ENCODE data around the gene LRP2BP.
"Not testable (repeated sequence)": the region's sequence is repeated elsewhere in the genome, so short reads cannot be mapped to it uniquely, and the experiment has no call there.

Gene LRP2BP

DNA sequence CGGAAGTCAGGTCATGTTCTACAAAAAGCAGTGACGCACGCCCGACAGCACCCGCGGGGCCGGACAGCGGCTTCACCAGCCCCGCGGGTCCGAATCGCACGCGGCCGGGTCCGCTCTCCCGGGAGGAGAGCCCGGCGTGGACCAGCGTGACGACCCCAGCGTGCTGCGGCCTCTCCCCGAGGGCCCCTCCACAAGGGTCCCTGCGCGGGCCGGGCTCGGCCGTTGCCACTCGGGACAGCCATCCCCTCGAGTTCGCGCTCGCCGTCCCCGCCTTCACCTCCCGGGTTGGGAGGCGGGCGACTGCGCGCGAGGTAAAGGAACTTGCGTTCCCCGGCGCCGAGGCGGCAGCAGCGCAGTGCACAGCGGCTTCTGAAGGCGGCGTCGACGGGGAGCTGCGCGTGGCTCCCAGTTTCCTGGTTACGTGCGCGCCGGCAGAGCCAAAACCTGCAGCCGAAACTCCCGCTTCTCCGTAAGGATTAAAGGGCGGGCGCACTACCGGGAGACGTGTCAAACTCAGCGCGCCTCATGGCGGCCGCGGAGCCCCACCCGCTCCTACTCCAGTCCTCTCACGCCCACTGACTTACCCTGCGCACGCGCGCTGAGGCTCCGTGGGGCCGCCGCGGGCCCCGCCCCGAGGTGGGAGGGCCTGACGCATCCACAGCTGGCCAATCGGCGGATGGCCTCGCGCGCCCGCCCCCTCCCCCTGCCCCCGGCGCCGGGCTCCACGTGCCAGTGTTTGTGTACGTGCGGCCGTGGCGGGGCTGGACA is 416 bp upstream of the LRP2BP start:
- DNase-seq (ENCODE audit: low read depth), result peak; percentile 92

- DNase-seq (ENCODE audit: low read depth), result no peak
Observed at GRCh38 chr4:185394568-185395237, 1.0 kb downstream of the LRP2BP start.

DNA sequence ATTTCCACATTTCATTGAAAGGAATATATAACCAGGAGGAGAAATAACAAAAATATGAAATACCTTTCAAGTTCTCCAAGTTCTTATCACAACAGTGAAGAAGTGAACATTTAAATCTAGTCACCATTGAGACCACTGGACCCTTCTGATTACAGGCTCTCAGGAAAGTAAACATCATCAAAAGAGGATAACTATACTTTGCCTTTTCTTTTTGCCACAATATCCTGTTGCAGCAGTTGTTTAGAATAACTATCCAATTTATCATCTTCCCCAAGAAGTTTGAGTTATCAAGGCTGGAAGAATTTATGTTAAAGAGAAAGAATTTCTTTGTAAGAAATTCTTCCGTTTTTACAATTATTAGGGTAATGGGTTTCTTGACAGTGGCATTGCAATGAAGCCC is 3.6 kb downstream of the LRP2BP start:
- no peak for DNase-seq (ENCODE audit: low read depth)

GRCh38 chr4:185390941-185391340 is 4.8 kb downstream of the LRP2BP start:
- DNase-seq (ENCODE audit: low read depth), result no peak

DNA sequence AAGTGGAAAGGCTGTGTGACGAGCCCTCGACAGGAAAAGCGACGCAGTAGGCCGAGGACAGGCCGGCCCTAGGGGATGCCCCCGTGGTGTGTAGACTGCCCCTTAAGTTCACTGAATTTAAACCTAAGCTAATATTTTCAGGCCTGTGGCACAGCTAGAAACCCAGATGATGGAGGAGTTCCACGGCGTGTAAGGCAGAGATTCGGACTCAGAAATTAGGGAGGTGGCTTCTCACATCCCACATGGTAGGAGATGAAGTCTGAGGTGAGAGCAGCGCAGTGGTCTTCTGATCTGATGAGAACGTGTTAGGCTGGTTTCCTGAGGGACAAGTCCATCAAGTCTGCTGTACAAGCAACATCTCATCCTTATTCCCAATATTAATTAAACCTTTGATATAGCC is 7.8 kb downstream of the LRP2BP start:
- DNase-seq (ENCODE audit: low read depth), result no peak

GRCh38 chr4:185384930-185385331 is 10.8 kb downstream of the LRP2BP start:
- DNase-seq (ENCODE audit: low read depth), result no peak

DNA sequence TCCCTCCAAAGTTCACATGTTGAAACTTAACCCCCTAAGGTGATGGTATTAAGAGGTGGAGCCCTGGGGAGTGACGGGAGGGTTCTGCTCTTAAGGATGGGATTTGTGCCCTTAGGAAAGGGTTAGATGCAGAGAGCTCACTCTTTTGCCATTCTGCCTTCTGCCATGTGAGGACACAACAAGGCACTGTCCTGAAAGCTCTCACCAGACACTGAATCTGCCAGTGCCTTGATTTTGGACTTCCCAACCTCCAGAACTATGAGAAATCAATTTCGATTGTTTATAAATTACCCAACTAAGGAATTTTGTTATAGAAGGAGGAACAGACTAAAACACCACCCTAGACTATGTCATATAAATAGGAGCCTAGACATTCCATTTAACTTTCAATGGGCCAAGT is 11.7 kb downstream of the LRP2BP start:
- no peak for DNase-seq (ENCODE audit: low read depth)

DNA sequence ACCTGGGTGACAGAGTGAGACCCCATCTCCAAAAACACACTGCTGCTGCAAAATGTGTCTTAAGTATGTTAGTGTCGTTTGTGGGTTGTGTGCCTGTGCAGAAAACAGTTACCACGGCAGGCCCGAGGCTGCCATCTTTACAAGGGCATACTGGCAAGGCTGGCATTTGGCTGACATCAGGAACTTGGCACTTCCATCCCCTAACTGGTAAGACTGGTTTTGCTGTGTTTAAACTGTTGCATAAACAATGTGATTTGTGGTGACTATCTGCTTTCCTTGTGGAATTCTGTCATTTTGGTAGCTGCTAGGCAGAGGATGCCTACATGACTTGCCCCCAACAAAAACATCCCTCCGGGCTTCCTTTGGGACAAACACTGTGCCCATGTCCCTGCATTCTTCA is 12.3 kb downstream of the LRP2BP start:
- no peak for DNase-seq (ENCODE audit: low read depth)

DNA sequence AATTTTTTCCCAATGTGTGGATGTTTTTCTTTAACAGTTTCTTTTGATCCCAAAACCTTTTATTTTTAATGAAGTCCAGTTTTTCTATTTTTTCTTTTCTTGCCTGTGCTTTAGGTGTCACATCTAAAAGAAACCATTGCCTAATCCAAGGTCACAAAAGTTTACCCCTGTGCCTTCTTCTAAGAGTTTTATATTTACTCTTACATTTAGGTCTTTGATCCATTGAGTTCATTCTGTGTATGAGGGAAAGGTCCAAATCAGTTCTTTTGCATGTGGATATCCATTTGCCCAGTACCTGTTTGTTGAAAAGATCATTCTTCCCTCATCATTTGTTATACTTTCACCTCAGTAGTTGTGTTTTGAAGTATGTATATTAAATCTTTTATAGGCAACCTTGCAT is 13.0 kb downstream of the LRP2BP start:
- no peak for DNase-seq (ENCODE audit: low read depth)

GRCh38 chr4:185381288-185382196 is 14.2 kb downstream of the LRP2BP start:
- no peak for DNase-seq (ENCODE audit: low read depth)

DNA sequence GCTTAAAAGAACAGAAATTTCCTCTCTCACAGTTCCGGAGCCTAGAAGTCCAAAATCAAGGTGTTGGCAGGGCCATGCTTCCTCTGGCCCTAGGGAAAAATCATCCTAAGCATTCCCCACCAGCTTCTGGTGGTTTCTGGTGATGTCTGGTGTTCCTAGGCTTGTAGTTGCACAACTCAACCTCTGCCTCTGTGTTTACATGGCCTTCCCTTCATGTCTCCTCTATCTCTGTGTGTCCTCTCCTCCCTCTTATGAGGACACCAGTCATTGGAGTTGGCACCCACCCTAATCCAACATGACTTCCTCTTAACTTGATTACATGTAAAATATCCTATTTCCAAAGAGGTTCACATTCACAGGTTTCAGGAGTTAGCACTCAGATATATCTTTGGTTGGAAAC is 15.4 kb downstream of the LRP2BP start:
- DNase-seq (ENCODE audit: low read depth), result no peak

- DNase-seq (ENCODE audit: low read depth), result no peak
Observed at GRCh38 chr4:185379326-185380295, 16.1 kb downstream of the LRP2BP start.

GRCh38 chr4:185378264-185378663 is 17.5 kb downstream of the LRP2BP start:
- DNase-seq (ENCODE audit: low read depth), result no peak

DNA sequence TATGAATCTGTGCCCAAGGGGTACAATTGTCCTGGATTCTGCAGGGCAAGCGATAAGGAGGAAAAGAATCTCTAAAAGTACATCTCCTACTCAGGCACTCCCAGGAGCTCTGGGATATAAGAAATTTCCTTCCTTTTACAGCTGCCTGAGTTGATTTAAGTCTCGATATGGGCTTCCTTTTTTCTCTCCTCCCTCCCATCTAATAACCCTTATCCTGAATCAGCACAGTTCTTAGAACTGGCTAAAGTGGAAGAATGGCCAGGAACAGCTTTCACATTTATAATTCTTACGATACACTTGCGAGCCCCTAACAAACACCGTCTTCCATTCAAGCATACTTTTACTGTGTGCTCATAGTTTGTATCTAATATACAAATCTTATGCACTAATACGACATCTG is 21.2 kb downstream of the LRP2BP start:
- no peak for DNase-seq (ENCODE audit: low read depth)

- DNase-seq (ENCODE audit: low read depth), result no peak
Observed at GRCh38 chr4:185374027-185374426, 21.7 kb downstream of the LRP2BP start.

DNA sequence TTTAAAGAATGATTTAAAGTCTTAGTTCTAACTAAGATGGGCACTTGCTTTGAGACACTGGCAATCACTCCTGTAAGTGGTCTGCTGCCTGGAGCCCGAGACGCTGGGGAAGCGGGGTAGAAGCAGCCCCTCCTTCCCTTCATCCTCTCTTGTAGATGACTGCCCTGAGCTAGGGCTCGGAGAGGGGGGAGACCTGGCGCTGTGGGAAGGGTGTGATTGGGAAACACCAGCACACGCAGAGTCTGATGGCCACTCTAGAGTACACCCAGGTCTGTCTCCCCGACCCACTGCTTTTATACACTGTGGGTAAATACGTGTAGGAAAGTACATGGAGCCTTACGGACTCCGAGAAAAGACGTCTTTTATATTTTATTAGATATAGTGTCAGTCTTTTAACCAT is 24.0 kb downstream of the LRP2BP start:
- DNase-seq (ENCODE audit: low read depth), result no peak

DNA sequence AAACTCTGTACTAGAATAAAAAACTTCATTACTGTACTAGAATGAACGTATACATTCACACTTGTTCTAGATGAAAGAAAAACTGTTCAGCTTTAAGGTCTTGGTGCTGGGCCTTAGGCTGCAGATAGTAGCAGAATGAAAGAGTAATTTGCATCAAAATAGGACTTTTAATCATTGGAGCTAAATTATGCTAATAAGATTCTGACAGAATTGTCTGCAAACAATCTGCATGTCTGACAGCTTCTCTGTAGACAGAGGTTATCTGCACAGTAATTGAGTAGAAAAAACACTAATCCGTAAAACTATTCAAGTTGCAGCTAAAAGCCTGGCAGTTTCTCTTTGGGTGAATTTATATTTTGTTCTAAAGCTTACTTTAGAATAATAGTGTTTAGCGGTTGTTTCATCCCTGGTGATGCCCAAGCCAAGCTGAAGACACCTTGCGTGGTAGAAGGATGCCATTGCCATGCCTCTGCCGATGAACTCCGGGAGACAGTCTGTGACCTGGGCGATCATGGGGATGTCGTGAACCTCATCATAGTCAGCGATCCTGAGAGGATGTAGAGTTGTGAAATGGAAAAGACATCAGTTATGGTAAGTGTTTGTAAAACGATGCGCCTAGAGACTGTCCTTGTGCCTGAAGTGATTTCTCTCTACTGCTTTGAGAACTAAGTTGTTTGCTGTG is 25.3 kb downstream of the LRP2BP start:
- DNase-seq (ENCODE audit: low read depth), result no peak

- no peak for DNase-seq (ENCODE audit: low read depth)
Observed at GRCh38 chr4:185369731-185370130, 26.0 kb downstream of the LRP2BP start.

GRCh38 chr4:185364886-185365285 is 30.8 kb downstream of the LRP2BP start:
- DNase-seq (ENCODE audit: low read depth), result no peak

DNA sequence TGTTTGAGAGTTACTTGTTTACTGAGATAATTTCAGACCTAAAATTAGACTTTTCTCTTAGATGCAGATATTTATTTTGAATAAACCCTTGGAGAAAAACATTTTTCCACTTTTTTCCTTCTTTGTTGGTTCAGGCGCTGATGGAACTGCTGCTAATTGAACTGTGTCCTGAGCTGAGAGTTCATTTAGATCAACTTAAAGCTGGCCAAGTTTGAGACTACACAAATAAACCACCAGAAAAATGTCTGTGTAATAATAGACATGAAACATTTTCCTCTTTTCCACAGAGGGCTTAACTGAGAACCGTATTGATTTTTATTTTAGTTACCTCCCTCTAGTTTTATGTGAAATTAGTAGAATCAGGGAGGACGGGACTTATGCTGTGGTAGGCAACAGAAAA is 32.5 kb downstream of the LRP2BP start:
- DNase-seq (ENCODE audit: low read depth), result no peak

DNA sequence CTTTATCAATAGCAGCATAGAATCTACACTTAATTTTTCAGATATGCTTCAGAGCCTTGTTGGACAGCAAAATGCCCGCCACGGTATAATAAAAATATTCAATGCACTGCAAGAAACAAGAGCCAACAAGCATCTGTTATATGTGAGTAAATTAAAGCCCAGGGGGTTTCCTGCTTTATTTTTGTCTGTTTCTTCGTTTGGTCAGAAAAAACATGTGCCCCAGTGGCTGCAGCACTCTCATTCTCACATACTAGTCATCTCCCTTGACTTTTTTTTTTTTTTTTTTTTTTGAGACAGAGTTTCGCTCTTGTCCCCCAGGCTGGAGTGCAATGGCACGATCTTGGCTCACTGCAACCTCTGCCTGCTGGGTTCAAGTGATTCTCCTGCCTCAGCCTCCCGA is 33.2 kb downstream of the LRP2BP start:
- not testable (repeated sequence) for DNase-seq (ENCODE audit: low read depth)
